GM12878 (cell line): ENCODE measurements around the gene WDR74.

Source experiments
- CTCF ChIP-seq, 3 experiments: IDR thresholded peaks in 2 of 3; conservative IDR thresholded peaks in 1 of 3; 2 replicates each; pipeline ENCODE4 v1.5.1; 2011; ENCODE audit warnings: low read depth in 3 of 3, low read length in 3 of 3, mild to moderate bottlenecking in 3 of 3, control low read depth in 2 of 3, moderate library complexity in 2 of 3, inconsistent platforms in 1 of 3, mixed read lengths in 1 of 3; ENCODE audit not compliant: control insufficient read depth in 2 of 3, insufficient read depth in 1 of 3; ENCODE audit errors: extremely low read depth in 1 of 3
- ELK1 ChIP-seq: IDR thresholded peaks from 2 replicates; pipeline ENCODE4 v1.6.1; 2012; ENCODE audit warnings: low read depth, low read length, improper control_type of control experiment
- ETV6 ChIP-seq, 2 experiments: fragments of 450-650 bp in 1 of 2; IDR thresholded peaks in 1 of 2; conservative IDR thresholded peaks in 1 of 2; 2 replicates each; pipeline ENCODE4 v1.6.1; 2014; ENCODE audit warnings: antibody characterized with exemption in 1 of 2, borderline replicate concordance in 1 of 2, low read depth in 1 of 2, mild to moderate bottlenecking in 1 of 2, moderate library complexity in 1 of 2
- FOXM1 ChIP-seq: IDR thresholded peaks from 2 replicates; pipeline ENCODE4 v1.6.1; 2012; ENCODE audit warnings: low read depth, mild to moderate bottlenecking, inconsistent platforms, low read length, moderate library complexity
- MYC ChIP-seq: IDR thresholded peaks from 2 replicates; pipeline ENCODE4 v1.6.1; 2011; ENCODE audit warnings: mild to moderate bottlenecking, low read length, moderate library complexity, inconsistent platforms; ENCODE audit not compliant: insufficient read depth, insufficient replicate concordance, insufficient read length, severe bottlenecking
- NFYB ChIP-seq: IDR thresholded peaks from 2 replicates; pipeline ENCODE4 v1.6.1; 2011; ENCODE audit warnings: low read depth, mild to moderate bottlenecking, low read length, improper control_type of control experiment, moderate library complexity; ENCODE audit not compliant: insufficient read depth
- REST ChIP-seq: IDR thresholded peaks from 2 replicates; pipeline ENCODE4 v1.6.1; 2012; ENCODE audit warnings: mild to moderate bottlenecking, low read depth, low read length
- TCF7 ChIP-seq: IDR thresholded peaks from 2 replicates; pipeline ENCODE4 v1.6.1; 2014; ENCODE audit warnings: antibody characterized with exemption, borderline replicate concordance

- no peak for TF ChIP-seq FOXM1
- no peak for TF ChIP-seq ELK1
- TF ChIP-seq ETV6 (conservative IDR thresholded peaks at IDR 0.05 in 1 of 2, IDR thresholded peaks at IDR 0.05 in 1 of 2; ENCODE audit: borderline replicate concordance in 1 of 2, low read depth in 1 of 2): no peak
- TF ChIP-seq TCF7: no peak
- no peak for TF ChIP-seq REST
- TF ChIP-seq MYC: no peak
- no peak for TF ChIP-seq NFYB
- no peak for TF ChIP-seq CTCF (IDR thresholded peaks at IDR 0.05 in 2 of 3, conservative IDR thresholded peaks at IDR 0.05 in 1 of 3; ENCODE audit: control insufficient read depth in 2 of 3, extremely low read depth in 1 of 3, insufficient read depth in 1 of 3, low read depth in 3 of 3, low read length in 3 of 3)
Observed at GRCh38 chr11:62811659-62812058, 27.7 kb downstream of the WDR74 start.
